Measurements from ENCODE around the gene PDE11A. TPM values are rescaled to one million over a fixed set of nuclear protein-coding genes. Genes with fewer than 3 reads are reported as not detected.

The PDE11A gene
- total RNA-seq, 1 experiment from 2014 or later: 0.13 TPM

GRCh38 chr2:177767768-177768167 is 304.8 kb downstream of the PDE11A start:
- DNase-seq: no peak
- Histone ChIP-seq H2BK5ac (ENCODE audit: insufficient read length, low read length) (no peak overlapping the region), H3K18ac (ENCODE audit: insufficient read length, low read depth, low read length) (no peak overlapping the region), H3K23ac (ENCODE audit: insufficient read length, low read depth, low read length) (no peak overlapping the region), H4K5ac (ENCODE audit: insufficient read length, low read depth, low read length) (no peak overlapping the region), H2BK120ac (ENCODE audit: low read depth, low read length, poor library complexity, severe bottlenecking) (no peak overlapping the region), H4K20me1 (ENCODE audit: control insufficient read depth, insufficient read depth, insufficient read length) (no peaks in the 10 kb centered on the region), H3K9me3 (ENCODE audit: control insufficient read depth, low read depth, low read length) (no peaks in the 10 kb centered on the region), H2BK20ac (ENCODE audit: low read depth, low read length, poor library complexity, severe bottlenecking) (no peak overlapping the region), H3K79me1 (ENCODE audit: insufficient read depth, low read depth, low read length, poor library complexity, severe bottlenecking) (no peaks in the 10 kb centered on the region), H3K4me1 (ENCODE audit: insufficient read depth, low read length) (no peaks in the 10 kb centered on the region), H2BK12ac (ENCODE audit: insufficient read length, low read depth, low read length) (no peak overlapping the region), H3K14ac (ENCODE audit: insufficient read depth, low read length) (no peak overlapping the region), H3K9ac (ENCODE audit: extremely low read depth, insufficient read length, low read length) (no peak overlapping the region), H3K79me2 (ENCODE audit: insufficient read depth, low read length) (no peaks in the 10 kb centered on the region), H3T11ph (ENCODE audit: low read length) (no peak overlapping the region), H3K56ac (ENCODE audit: insufficient read length, low read depth, low read length) (no peak overlapping the region), H2AFZ (ENCODE audit: low read length) (no peak overlapping the region), H3K27ac (ENCODE audit: insufficient read length, low read depth, low read length) (no peak overlapping the region), H3K23me2 (ENCODE audit: insufficient read length, low read depth, low read length, poor library complexity, severe bottlenecking) (peaks cover 2% of the 10 kb centered on the region), H4K91ac (ENCODE audit: insufficient read length, low read depth, low read length) (no peak overlapping the region), H3K4me2 (ENCODE audit: insufficient read depth, insufficient read length, low read length) (no peak overlapping the region), H2BK15ac (ENCODE audit: low read depth, low read length) (no peak overlapping the region), H2AK5ac (ENCODE audit: insufficient read length, low read length) (no peak overlapping the region), H3K27me3 (ENCODE audit: insufficient read depth, low read length) (no peaks in the 10 kb centered on the region), H4K8ac (replicated peaks; ENCODE audit: insufficient read length, low read depth, low read length) (no peak overlapping the region), H3K4ac (ENCODE audit: low read depth, low read length) (no peak overlapping the region)
- no peak for TF ChIP-seq CTCF (conservative IDR thresholded peaks at IDR 0.05)
- Mint-ChIP-seq H3K27me3 (ENCODE audit: low read depth) (peaks cover 21% of the 10 kb centered on the region), H3K36me3 (ENCODE audit: insufficient read depth in 1 of 3, low read depth in 3 of 3) (no peaks in the 10 kb centered on the region), H3K9me3 (no peaks in the 10 kb centered on the region), H3K4me3 (no peak overlapping the region), H3K27ac (no peak overlapping the region), H3K4me1 (peaks cover 12% of the 10 kb centered on the region in 2 experiments; a peak in 3 of 4 replicates)
- no CpG with 5 or more reads among the region's 2 CpGs for WGBS (ENCODE audit: extremely low coverage, insufficient read length, low lambda C conversion rate)
